DMS153 (cell line): ENCODE data around the gene ADGRG1.

Experiments used
- DNase-seq: peaks from one replicate; lab custom pipeline; 2025; lab: John Stamatoyannopoulos, UW

ADGRG1 gene

GRCh38 chr16:57606147-57606846 lies 22.1 kb upstream of the ADGRG1 start:
- peak; percentile 45 for DNase-seq

DNA sequence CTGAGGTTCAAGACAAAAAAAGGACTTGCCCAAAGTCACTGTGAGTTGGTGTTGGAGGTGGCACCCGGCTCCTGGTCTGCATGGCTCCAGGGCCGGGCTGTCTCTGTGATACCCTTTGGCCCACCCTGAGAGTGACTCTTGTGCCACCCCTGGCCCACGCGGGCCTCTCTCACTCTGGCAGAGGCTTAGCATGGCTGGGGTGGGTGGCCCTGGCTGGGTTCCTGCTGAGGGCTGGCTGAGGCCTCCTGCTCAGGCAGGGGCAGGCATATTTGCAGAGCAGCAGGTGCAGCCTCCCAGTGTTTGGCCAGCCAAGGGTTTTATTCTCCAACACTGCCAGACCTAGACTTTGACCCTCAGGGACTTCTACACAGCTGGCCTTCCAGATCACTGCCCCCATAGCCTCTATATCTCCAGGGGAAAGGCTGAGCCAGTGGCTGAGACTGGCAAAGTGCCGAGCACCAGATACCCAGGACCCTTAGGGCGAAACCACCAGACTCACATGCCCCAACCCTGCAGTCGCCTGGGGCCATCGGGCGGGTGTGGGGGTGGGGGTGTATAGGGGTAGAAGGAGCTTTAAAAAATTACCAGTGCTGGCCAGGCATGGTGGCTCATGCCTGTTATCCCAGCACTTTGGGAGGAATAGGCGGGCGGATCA lies 21.5 kb upstream of the ADGRG1 start:
- DNase-seq = peak; percentile 54

DNA sequence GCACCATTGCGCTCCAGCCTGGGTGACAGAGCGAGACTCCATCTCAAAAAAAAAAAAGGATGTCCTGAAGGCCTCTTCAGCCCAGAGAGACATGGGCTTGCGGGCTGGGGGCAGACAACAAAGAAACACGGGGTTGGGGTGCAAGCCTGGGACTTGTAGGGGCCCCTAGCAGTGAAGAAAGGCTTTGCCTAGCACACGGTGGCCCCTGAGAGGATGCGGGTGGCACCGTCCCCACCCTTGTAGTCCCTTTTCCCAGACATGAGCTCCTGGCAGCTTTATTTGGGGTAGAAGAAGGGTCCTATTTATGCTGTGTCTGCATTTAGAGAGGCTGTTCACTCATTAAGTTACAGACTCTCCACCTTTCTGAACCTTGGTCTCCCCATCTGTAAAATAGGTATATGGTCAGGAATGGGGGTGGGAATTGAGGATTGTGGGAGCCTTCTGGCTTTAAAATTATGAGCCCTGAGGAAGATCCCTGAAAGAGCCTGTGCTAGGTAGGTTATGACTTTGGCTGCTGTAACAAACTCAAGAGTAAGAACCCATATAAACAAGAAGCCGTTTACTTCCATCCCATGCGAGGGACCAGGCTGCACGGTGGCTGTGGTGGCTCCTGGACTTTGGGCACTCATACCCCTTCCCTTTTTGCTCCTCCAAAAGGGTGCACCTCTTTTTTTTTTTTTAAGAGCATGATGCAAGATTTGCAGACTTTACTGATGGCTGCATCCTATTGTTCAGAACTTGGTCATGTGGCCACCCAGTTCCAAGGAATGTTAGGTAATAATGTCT lies 20.6 kb upstream of the ADGRG1 start:
- DNase-seq = no peak

DNA sequence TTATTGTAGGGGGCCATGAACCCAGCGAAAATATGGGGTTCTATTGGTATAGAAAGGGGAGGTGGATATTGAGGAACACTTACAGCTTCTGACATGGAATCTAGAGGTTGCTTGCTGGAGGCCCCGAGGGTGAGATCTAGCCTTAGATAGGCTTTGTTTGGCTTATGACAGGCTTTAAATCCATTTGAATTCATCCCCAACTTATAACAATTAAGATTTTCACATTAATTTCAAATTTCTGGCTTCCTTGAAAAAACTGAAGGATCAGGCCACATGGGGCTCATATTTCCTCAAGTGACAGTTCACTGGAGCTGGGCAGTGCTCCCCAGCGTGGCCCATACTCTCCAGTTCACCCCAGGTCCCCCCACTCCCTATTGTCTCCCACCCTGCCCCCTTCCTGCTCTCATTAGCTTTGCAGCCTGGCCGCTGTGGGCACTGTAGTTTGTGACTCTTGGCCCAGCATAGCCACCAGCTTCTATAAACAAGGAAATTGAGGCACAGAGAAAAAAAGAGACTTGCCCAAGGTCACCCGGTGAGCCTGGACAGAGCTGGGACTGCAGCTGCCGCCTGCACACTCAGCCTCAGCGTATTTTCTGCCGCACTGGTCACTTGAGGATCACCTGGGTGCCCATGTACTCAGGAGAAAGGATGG lies 19.8 kb upstream of the ADGRG1 start:
- no peak for DNase-seq

DNA sequence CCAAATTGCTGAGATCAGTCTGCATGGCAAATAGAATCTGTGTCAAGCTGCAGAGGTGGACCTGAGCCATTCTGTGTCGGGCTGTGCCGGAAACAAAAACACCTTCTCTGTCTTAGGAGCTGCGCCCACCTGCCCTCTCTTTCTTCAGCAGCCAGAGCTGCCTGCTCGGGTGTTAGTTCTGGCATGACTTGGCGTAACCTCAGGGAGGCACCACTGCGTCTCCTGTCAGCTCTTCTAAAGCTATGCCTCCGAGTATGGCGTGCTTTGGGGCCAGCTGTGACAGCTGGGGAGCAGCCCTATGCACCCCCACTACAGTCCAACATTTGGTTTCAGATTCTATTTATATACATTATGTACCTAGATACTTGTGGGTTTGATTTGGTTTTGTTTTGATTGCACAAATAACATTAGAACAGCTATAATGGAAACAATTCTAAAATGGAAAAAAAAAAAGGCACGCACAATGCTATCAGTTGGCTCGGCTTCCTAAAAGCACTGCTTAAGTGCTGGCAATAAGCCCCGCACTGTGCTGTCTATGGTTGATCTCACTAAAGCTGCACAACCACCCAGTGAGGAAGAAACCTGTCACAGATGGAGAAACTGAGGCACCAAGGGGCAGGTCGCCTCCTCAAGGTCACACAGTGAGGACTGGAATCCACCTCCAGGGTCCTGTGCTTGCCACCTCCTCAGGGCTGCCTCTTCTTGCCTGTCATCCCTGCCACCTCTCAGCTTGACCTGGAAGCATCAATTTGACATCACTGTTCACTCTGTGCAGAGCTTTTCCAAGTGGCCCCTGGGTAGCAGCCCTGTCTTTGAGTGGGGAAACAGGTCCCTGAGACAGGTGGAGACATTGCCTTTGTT lies 18.7 kb upstream of the ADGRG1 start:
- peak; percentile 49 for DNase-seq

- no peak for DNase-seq
Measured at GRCh38 chr16:57610611-57611010, 17.8 kb upstream of the ADGRG1 start.

DNA sequence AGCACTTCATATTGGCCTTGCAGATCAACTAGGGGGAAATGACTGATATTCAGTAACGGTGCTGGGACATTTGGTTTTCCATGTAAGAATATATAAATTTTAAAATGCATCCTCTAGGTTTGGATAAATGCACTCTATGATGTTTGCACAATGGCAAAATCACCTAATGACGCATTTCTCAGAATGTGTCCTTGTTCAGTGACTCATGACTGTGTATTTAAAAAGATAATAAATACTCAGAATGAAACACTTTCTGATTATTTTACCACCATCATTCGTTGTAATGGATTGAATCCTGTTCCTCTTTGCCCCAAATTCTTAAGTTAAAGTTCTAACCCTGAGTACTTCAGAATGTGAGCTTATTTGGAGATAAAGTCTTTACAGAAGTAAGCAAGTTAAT lies 17.2 kb upstream of the ADGRG1 start:
- no peak for DNase-seq

DNA sequence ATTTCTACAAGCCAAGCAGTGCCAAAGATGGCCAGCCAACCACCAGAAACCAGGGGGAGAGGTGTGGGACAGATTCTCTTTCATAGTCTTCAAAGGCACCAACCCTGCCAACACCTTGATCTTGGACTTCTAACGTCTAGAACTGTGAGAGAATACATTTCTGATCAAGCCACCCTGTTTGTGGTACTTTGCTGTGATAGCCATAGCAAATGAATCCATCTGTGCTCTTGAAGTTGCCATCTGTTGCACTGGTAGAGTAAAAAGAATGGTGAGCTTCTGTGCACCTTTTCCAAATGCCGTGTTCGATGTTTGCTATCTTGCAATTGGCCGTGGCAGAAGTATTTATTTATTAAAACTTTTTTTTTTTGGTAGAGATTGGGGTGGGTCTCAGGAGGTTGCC lies 16.7 kb upstream of the ADGRG1 start:
- no peak for DNase-seq

- no peak for DNase-seq
Measured at GRCh38 chr16:57612494-57612893, 15.9 kb upstream of the ADGRG1 start.

DNA sequence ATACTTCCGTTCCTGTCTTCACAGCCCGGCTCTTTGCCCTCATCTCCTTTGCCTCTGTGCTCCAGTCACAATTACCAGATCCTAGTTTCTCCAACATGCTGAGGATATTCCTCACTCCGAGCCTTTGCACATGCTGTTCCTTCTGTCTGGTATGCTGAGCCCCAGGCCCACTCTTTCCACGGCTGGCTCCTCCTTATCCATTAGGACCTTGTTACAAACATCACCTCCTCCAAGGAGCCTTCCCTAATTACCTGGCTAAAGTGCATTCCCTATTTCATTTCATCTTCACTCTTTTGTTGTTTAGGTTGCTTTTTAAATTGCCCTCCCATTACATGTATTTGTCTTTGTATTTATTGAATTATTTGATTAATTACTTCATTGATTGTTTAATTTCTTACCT lies 14.9 kb upstream of the ADGRG1 start:
- no peak for DNase-seq

- DNase-seq = no peak
Measured at GRCh38 chr16:57614536-57614935, 13.9 kb upstream of the ADGRG1 start.

- DNase-seq = no peak
Measured at GRCh38 chr16:57614944-57615343, 13.5 kb upstream of the ADGRG1 start.

DNA sequence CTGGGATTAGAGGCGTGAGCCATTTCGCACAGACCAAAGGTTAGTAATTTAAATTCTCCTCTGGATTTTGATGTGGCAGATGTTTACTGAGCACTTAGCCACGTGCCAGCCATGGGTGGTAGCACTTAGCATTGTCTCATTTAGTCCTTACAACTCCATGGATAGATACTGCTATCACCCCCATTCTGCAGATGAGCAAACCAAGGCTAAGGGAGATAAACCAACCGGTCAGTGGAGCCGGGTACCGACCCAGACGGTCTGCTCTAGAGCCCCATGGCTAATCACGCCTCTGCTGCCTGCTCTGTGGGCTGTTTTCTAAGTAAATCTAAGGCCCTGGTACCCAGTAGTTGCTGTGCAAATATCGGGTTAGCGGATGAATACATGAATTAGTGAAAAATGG lies 12.6 kb upstream of the ADGRG1 start:
- DNase-seq = no peak

DNA sequence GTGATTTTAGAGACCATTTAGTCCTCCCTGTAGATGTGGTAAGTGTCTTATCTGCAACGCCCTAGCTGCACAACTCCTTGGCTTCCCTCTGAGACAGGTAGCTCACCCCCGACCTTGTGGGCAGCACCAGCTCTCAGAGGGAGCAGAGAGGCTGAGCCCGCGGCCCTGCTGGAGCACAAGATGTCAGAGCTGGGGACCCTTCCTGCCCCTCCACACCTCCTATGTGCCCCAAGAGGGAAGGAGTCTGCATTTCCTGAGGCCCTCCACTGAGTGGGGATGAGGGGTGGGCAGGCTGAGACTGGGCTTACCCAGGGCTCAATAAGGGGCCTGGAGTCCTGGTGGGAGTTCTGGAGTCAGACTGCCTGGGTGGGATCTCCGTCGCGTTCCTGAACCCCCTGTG lies 12.2 kb upstream of the ADGRG1 start:
- DNase-seq = no peak

DNA sequence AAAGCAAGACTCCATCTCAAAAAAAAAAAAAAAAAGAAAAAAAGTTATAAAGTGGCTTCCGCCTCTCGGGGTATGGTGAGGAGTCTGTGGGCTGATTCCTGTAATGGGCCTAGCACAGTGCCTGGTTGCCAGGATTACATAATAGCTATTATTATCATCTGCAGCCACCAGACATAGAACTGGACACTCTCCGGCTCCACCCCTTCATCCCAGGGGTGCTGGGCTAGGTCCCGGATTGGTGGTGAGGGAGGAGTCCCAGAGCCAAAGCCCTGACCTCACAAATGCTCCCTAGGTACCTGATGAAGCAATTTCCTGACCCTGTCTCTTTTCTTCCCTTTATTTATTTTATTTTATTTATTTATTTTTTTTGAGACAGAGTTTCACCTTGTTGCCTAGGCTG lies 11.6 kb upstream of the ADGRG1 start:
- DNase-seq = no peak

GRCh38 chr16:57617604-57618111 lies 10.8 kb upstream of the ADGRG1 start:
- DNase-seq = no peak

DNA sequence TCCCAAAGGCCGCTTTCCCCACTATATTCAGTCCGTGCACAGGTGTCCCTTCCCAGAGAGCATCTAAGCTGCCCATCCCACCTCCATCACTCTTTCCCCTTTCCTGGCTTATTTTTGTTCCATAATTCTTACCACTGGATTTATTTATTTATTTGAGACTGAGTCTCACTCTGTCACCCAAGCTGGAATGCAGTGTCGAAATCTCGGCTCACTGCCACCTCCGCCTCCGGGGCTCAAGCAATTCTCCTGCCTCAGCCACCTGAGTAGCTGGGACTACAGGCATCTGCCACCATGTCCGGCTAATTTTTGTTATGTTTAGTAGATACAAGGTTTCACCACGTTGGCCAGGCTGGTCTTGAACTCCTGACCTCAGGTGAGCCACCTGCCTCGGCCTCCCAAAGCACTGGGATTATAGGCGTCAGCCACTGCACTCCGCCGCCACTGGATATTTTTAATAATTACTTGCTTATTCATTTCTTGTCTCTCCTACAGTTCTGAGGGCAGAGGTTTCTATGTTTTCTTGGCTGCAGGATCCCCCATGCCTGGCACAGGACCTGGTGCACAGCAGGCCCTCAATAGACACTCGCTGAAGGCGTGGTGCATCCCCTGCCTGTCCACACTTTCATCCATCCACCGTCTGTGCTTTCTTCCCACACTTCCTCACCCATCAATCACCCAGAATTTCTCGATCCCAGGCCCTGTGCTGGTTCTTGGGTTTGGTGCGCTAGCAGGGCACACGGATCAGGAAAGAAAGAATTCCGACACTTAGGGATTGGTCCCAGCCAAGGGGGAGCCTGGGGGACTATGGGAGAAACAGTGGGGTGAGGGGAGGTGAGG lies 9.9 kb upstream of the ADGRG1 start:
- peak; percentile 2 for DNase-seq

DNA sequence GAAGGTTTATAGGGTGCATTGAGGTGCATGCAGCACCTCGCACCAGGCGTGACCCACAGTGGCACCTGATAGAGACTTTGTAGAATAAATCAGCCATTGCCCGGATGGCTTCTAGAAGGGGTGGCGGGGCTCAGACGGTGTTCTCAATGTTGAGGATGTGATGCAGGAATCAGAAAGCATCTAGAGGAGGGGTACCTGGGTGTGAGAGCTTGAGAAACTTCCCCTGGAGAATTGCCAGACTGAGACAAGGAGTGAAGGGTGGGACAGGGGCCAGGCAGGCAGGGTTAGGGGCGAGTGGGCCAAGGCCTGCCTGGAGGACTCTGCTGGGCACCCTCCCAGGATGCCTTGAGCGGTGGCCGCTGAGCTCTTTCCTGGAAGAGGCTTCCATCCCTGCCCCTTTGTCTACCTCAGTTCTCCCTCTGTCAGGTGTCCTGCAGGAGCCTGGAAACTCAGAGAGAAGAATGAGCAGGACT lies 9.3 kb upstream of the ADGRG1 start:
- DNase-seq = no peak

- peak; percentile 91 for DNase-seq
Measured at GRCh38 chr16:57619606-57620334, 8.7 kb upstream of the ADGRG1 start.
